ENCODE results near the gene CASP2.

The CASP2 gene

DNA sequence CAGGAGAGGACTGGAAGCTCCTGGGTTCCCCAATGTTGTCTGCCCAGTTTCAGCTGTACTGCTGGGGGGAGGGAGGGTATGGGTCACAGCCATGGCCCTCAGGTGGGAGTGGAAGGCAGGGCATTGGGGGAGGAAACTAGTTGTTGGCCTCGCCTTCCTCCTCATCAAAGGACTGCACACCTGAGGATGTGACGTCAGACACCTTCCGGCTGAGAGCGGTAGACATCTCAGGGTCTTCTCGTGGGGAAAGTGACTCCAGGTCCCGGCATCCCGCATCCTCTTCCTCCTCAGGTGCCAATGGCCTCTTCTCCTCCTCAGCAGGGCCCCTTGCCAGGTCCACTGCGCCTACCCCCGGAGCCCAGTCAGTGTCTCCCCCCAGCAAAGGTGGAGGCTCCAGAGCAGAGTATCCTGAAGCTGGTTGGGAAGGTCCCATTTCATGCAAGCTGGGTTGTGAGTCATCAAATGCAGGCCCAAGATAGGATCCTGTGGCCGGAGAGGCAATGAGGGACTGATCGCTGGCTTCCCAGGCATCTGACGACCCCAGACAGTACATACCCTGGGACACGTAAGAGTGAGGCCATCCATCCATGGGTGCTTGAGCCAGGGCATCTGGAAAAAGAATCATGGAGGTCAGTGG, 68.4 kb downstream of the CASP2 start:
- TF ChIP-seq, protein P1, sequence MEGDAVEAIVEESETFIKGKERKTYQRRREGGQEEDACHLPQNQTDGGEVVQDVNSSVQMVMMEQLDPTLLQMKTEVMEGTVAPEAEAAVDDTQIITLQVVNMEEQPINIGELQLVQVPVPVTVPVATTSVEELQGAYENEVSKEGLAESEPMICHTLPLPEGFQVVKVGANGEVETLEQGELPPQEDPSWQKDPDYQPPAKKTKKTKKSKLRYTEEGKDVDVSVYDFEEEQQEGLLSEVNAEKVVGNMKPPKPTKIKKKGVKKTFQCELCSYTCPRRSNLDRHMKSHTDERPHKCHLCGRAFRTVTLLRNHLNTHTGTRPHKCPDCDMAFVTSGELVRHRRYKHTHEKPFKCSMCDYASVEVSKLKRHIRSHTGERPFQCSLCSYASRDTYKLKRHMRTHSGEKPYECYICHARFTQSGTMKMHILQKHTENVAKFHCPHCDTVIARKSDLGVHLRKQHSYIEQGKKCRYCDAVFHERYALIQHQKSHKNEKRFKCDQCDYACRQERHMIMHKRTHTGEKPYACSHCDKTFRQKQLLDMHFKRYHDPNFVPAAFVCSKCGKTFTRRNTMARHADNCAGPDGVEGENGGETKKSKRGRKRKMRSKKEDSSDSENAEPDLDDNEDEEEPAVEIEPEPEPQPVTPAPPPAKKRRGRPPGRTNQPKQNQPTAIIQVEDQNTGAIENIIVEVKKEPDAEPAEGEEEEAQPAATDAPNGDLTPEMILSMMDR (IDR thresholded peaks at IDR 0.05; ENCODE audit: low read depth, low read length): no peak
- no peak for DNase-seq (ENCODE audit: extremely low read depth, low read depth)
